Measurements from ENCODE around the gene GJA5. TPM values are rescaled to one million over a fixed set of nuclear protein-coding genes. Genes with fewer than 3 reads are reported as not detected.

The GJA5 gene
- total and polyA plus RNA-seq, 2 donors (not counting 1 experiment from before 2014, with no cell fraction given), result not detected

GRCh38 chr1:147717051-147717705 lies 43.2 kb downstream of the GJA5 start:
- H3K27me3 Mint-ChIP-seq, result peaks cover 37% of the 10 kb centered on the region
- 97% methylated on average over 4 of the region's 6 CpGs for WGBS (ENCODE audit: insufficient coverage)
- peaks cover 9 to 15% of the 10 kb centered on the region in 2 donors for H3K4me1 ChIP-seq (ENCODE audit: control insufficient read depth in 2 of 2, insufficient read depth in 2 of 2, low read length in 2 of 2)
- H2AFZ ChIP-seq (ENCODE audit: insufficient read depth, low read depth, low read length, poor library complexity, severe bottlenecking), result peak overlapping the region; percentile 32
- H3K4me2 ChIP-seq (replicated peaks; ENCODE audit: low read depth, low read length, poor library complexity, severe bottlenecking), result peak overlapping the region; percentile 21
- H3K79me2 ChIP-seq (ENCODE audit: control insufficient read depth, insufficient read depth, low read length), result no peaks in the 10 kb centered on the region
- ChIA-PET CTCF (interaction anchor here (0.9 kb wide), 1 partner anchor 10 kb away, joined by 4 read pairs; no protein-coding TSS in a partner anchor), POLR2A (no interaction called here)
- H3K9me3 Mint-ChIP-seq (ENCODE audit: insufficient read depth), result peaks cover 6% of the 10 kb centered on the region
- no peaks in the 10 kb centered on the region for H3K36me3 ChIP-seq (replicated peaks in 1 of 2; ENCODE audit: control extremely low read depth in 1 of 2, control insufficient read depth in 1 of 2, extremely low read depth in 1 of 2, insufficient read depth in 2 of 2, low read length in 1 of 2)
- H3K4me3 ChIP-seq (ENCODE audit: control extremely low read depth in 1 of 5, extremely low read depth in 1 of 5, insufficient read depth in 1 of 5, low read depth in 2 of 5, low read length in 4 of 5), result no peak overlapping the region
- DNase-seq (no peak), ATAC-seq (ENCODE audit: low read depth) (peak; percentile 47)
- peaks cover 0 to 33% (median 17%) of the 10 kb centered on the region in 3 donors for H3K9me3 ChIP-seq (ENCODE audit: control extremely low read depth in 1 of 3, control insufficient read depth in 2 of 3, insufficient read depth in 1 of 3, low read length in 2 of 3)
- H3K27ac ChIP-seq (ENCODE audit: low read length in 2 of 2), result no peak overlapping the region
- TF ChIP-seq EZH2 (IDR thresholded peaks at IDR 0.05; ENCODE audit: borderline replicate concordance, insufficient read depth, low read depth, low read length, poor library complexity, severe bottlenecking) (no peak), CTCF (IDR thresholded peaks at IDR 0.05) (no peak)
- peaks cover 0 to 32% (median 3%) of the 10 kb centered on the region in 4 experiments for H3K27me3 ChIP-seq (replicated peaks in 1 of 4; ENCODE audit: control extremely low read depth in 1 of 4, control insufficient read depth in 3 of 4, insufficient read depth in 4 of 4, low read length in 3 of 4)
- intact Hi-C loops (cut with micrococcal nuclease), result no loop called here
- peak overlapping the region; percentile 50 for H3K27ac Mint-ChIP-seq
- no peaks in the 10 kb centered on the region for H4K20me1 ChIP-seq (ENCODE audit: control insufficient read depth, insufficient read depth, low read length, poor library complexity, severe bottlenecking)
- peaks cover 12% of the 10 kb centered on the region for H3K4me1 Mint-ChIP-seq
- peak overlapping the region; percentile 38 for H3K4me3 Mint-ChIP-seq
- H3K9ac ChIP-seq (ENCODE audit: low read length), result no peak overlapping the region

- no peaks in the 10 kb centered on the region for H3K36me3 ChIP-seq (replicated peaks in 1 of 2; ENCODE audit: control extremely low read depth in 1 of 2, control insufficient read depth in 1 of 2, extremely low read depth in 1 of 2, insufficient read depth in 2 of 2, low read length in 1 of 2)
- peaks cover 0 to 10% (median 2%) of the 10 kb centered on the region in 4 experiments for H3K27me3 ChIP-seq (replicated peaks in 1 of 4; ENCODE audit: control extremely low read depth in 1 of 4, control insufficient read depth in 3 of 4, insufficient read depth in 4 of 4, low read length in 3 of 4)
- no peak overlapping the region for H3K4me3 Mint-ChIP-seq
- intact Hi-C loops (cut with micrococcal nuclease), result no loop called here
- H4K20me1 ChIP-seq (ENCODE audit: control insufficient read depth, insufficient read depth, low read length, poor library complexity, severe bottlenecking), result no peaks in the 10 kb centered on the region
- POLR2A ChIA-PET, result no interaction called here
- H3K27ac ChIP-seq (ENCODE audit: low read length in 2 of 2), result no peak overlapping the region
- ATAC-seq (ENCODE audit: low read depth) (no peak), DNase-seq (no peak)
- H3K9ac ChIP-seq (ENCODE audit: low read length), result no peak overlapping the region
- H3K79me2 ChIP-seq (ENCODE audit: control insufficient read depth, insufficient read depth, low read length), result no peaks in the 10 kb centered on the region
- peaks cover 8% of the 10 kb centered on the region for H3K4me1 Mint-ChIP-seq
- TF ChIP-seq EZH2 (IDR thresholded peaks at IDR 0.05; ENCODE audit: borderline replicate concordance, insufficient read depth, low read depth, low read length, poor library complexity, severe bottlenecking) (no peak), CTCF (IDR thresholded peaks at IDR 0.05) (no peak)
- CTCF ChIA-PET, result no interaction called here
- H3K4me3 ChIP-seq (ENCODE audit: control extremely low read depth in 1 of 5, extremely low read depth in 1 of 5, insufficient read depth in 1 of 5, low read depth in 2 of 5, low read length in 4 of 5), result no peak overlapping the region
- no peaks in the 10 kb centered on the region for H3K9me3 Mint-ChIP-seq (ENCODE audit: insufficient read depth)
- peaks cover 57% of the 10 kb centered on the region for H3K27me3 Mint-ChIP-seq
- no peak overlapping the region for H3K4me2 ChIP-seq (replicated peaks; ENCODE audit: low read depth, low read length, poor library complexity, severe bottlenecking)
- H3K9me3 ChIP-seq (ENCODE audit: control extremely low read depth in 1 of 3, control insufficient read depth in 2 of 3, insufficient read depth in 1 of 3, low read length in 2 of 3), result peaks cover 0 to 5% (median 0%) of the 10 kb centered on the region in 3 donors
- no peak overlapping the region for H3K27ac Mint-ChIP-seq
- H2AFZ ChIP-seq (ENCODE audit: insufficient read depth, low read depth, low read length, poor library complexity, severe bottlenecking), result no peak overlapping the region
- H3K4me1 ChIP-seq (ENCODE audit: control insufficient read depth in 2 of 2, insufficient read depth in 2 of 2, low read length in 2 of 2), result peaks cover 7 to 8% of the 10 kb centered on the region in 2 donors
These were observed 47.8 kb downstream of the GJA5 start for GRCh38 chr1:147712605-147713004.
